Cardiac fibroblast (primary cell): ENCODE measurements around the gene GNG11.
A peak's percentile ranks its signal among the peaks of the same experiment; 100 is the strongest.

Source experiments
- DNase-seq, 2 donors: peaks; one replicate each; pipeline versions ENCODE4 v3.0.0 to v3.0.0-alpha.2; 2010; ENCODE audit warnings: low read depth in 2 of 2
- H3K4me3 ChIP-seq, 2 donors: replicated peaks in 1 of 2; 1 replicate in 1 of 2; 2 replicates in 1 of 2; pipeline ENCODE4 v1.5.1; 2011; ENCODE audit warnings: low read depth in 2 of 2, low read length in 2 of 2, mild to moderate bottlenecking in 2 of 2, moderate library complexity in 1 of 2
- TF ChIP-seq, protein P1 (sequence below): IDR thresholded peaks from one replicate; pipeline ENCODE4 v1.5.1; 2011; ENCODE audit warnings: low read depth, mild to moderate bottlenecking, low read length, inconsistent platforms

Gene GNG11

DNA sequence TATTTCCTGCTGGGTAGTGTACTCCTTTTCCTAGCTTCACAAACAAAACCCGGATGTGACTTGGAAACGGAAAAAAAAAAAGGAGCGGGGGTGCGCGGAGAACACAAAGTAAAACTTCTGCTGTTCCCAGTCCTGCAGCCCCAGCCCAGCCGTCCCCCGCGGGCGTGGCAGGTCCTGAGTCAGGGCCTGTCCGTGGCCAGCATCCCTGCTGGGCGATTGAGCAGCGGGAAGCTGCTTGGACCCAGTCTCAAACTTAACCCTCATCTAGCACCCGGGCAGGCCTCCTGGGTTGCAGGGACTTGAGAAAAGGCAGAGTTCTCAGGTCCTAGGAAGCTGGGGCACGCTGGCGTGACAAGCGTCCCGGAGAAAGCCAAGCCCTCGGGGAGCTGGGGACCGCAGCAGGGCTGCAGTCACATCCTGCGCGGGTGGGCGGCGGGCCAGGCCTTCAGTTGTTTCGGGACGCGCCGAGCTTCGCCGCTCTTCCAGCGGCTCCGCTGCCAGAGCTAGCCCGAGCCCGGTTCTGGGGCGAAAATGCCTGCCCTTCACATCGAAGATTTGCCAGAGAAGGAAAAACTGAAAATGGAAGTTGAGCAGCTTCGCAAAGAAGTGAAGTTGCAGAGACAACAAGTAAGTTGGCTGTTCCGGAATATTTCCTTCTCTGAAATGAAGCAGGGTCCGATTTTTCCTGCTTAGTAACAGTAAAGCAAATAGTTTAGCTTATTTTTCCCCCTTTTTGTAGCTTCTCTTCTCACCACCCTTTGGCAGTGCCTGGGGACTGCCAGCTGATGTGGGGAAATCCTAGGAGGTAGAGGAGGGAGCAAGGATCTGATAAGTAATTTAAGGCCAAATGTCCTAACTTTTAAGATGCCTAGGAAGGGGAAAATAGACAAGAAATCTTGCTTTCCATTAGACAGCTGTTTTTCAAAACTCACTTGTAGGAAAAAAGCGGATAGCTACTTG is at the start of gene GNG11:
Gene GNG11, plus strand, starts transcription at position 129 of the 960 bp plus-strand sequence. Its CDS starts 403 bp downstream, at position 532.
- peak; percentile 90 to 94 for DNase-seq

DNA sequence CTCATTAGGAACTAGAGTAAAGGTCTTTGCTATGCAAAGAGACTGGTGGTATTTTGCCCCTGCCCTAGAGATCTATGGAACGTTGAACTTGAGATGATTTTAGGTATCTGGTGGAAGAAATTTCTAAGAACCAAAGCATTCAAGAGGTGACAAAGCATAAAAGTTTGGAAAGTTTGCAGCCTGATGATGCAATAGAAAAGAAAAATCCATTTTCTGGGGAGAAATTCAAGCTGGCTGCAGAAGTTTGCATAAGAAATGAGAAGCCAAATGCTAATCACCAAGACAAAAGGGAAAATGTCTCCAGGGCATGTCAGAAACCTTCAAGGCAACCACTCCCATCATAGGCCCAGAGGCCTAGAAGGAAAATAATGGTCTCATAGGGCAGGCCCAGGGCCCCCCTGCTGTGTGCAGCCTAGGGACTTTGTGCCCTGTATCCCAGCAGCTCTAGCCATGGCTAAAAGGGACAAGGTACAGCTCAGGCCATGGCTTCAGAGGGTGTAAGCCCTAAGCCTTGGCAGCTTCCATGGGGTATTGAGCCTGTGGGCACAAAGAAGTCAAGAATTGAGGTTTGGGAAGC is 47.4 kb upstream of the GNG11 start:
- TF ChIP-seq, protein P1, sequence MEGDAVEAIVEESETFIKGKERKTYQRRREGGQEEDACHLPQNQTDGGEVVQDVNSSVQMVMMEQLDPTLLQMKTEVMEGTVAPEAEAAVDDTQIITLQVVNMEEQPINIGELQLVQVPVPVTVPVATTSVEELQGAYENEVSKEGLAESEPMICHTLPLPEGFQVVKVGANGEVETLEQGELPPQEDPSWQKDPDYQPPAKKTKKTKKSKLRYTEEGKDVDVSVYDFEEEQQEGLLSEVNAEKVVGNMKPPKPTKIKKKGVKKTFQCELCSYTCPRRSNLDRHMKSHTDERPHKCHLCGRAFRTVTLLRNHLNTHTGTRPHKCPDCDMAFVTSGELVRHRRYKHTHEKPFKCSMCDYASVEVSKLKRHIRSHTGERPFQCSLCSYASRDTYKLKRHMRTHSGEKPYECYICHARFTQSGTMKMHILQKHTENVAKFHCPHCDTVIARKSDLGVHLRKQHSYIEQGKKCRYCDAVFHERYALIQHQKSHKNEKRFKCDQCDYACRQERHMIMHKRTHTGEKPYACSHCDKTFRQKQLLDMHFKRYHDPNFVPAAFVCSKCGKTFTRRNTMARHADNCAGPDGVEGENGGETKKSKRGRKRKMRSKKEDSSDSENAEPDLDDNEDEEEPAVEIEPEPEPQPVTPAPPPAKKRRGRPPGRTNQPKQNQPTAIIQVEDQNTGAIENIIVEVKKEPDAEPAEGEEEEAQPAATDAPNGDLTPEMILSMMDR, result no peak
- DNase-seq, result no peak
- H3K4me3 ChIP-seq, result no peak overlapping the region

More for the DNA sequence above, at the start of gene GNG11:
- peak within 1 kb of the TSS; percentile 80 for H3K4me3 ChIP-seq
- TF ChIP-seq, protein P1, result no peak

DNA sequence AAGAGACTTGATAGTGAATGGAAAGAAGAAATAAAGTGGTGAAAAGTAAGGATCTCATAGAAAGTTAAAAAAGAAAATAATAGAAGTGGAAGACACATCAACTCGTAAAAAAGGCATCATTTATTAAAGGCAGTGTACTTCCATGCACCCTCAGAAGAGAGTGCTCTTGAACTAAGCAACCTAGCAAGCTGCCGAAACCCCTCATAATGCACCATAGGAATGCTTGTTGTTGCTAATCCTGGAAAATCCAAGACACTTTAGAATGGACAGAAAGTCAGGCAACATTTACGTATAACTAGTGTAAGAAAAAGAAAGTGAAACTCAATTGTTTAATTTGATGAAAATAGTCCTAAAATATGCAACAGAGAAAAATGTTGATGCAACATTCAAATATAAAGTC is 43.8 kb upstream of the GNG11 start:
- TF ChIP-seq, protein P1, result no peak
- no peak for DNase-seq
- no peak overlapping the region for H3K4me3 ChIP-seq

DNA sequence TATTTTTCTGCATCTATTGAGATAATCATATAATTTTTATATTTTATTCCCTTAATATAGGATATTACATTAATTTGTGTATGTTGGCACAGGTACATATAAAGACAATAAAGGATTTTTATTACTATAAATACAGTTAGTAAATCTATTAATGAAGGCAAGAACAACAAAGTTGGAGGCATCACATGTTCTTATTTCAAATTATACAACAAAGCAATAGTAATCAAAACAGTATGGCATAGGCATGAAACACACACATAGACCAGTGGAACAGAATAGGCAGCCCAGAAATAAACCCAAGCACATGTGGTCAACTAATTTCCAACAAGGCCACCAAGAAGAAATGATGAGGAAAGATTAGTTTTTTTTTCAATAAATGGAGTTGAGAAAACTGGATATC is 42.2 kb upstream of the GNG11 start:
- TF ChIP-seq, protein P1, result no peak
- H3K4me3 ChIP-seq, result no peak overlapping the region
- no peak for DNase-seq

DNA sequence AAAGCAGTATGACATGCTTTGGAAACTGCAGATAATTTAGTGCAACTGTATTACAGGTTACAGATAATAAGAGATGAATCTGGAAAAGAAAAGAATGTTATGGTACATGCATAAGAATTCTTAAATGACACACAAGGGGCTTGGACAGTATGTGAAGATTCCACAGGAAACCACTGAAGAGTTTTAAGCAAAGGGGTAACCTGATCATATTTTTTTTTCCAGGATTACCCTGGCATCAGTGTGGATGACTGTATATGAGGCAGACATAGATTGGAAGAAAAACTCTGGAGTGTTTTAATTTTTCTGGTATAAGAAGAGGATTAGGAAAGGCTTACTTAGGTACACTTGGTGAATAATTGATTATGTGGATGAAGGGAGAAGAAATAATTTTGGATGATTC is 39.1 kb upstream of the GNG11 start:
- TF ChIP-seq, protein P1, result no peak

DNA sequence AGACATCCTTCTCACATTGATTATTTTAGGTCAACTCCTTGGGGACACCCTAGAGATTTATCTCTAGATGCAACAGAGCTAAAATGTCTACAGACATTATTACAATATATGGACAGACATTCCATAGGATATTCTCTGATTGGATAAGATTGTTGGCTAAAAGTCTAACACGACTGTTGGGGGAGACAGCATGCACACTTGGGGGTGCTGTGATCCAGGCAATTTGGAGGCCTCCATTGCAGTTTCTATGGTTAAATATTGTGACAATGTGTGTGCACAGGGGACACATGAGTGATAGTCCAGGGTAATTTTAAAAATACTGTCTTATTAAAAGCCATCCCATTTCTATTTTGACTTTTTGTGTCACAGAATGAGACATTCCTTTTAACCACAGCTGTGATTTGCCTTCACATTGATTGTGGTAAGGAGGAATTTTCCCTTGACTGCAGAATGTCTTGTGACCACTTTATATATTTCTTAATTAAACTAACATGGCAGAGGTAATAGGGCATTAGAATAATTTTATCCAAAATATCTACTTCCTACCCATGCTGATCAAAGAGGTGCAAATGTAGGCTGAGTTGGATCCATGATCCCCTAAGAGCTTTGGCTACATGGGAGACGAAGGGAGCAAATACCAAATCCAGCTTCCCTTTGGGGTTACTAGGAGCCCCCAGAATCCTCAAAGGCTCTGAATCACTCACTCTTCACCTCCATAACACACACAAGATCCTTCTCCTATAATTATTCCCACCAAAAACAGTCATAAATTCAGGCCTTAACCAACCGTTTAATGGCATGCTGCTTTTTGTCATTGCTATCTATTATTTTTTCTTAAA is 38.2 kb upstream of the GNG11 start:
- no peak overlapping the region for H3K4me3 ChIP-seq
- peak; percentile 59 to 67 for DNase-seq
- TF ChIP-seq, protein P1, result no peak

More for the DNA sequence above, 39.1 kb upstream of the GNG11 start:
- DNase-seq, result no peak
- no peak overlapping the region for H3K4me3 ChIP-seq
